Amniotic epithelial cell (primary cell): ENCODE data around the gene VWA5B1.
A peak's percentile ranks its signal among the peaks of the same experiment; 100 is the strongest.
"Not testable (repeated sequence)": the region's sequence is repeated elsewhere in the genome, so short reads cannot be mapped to it uniquely, and the experiment has no call there.

Source experiments
- DNase-seq: peaks from one replicate; pipeline ENCODE4 v3.0.0-alpha.2; 2010; ENCODE audit warnings: low read depth

VWA5B1 gene, protein sequence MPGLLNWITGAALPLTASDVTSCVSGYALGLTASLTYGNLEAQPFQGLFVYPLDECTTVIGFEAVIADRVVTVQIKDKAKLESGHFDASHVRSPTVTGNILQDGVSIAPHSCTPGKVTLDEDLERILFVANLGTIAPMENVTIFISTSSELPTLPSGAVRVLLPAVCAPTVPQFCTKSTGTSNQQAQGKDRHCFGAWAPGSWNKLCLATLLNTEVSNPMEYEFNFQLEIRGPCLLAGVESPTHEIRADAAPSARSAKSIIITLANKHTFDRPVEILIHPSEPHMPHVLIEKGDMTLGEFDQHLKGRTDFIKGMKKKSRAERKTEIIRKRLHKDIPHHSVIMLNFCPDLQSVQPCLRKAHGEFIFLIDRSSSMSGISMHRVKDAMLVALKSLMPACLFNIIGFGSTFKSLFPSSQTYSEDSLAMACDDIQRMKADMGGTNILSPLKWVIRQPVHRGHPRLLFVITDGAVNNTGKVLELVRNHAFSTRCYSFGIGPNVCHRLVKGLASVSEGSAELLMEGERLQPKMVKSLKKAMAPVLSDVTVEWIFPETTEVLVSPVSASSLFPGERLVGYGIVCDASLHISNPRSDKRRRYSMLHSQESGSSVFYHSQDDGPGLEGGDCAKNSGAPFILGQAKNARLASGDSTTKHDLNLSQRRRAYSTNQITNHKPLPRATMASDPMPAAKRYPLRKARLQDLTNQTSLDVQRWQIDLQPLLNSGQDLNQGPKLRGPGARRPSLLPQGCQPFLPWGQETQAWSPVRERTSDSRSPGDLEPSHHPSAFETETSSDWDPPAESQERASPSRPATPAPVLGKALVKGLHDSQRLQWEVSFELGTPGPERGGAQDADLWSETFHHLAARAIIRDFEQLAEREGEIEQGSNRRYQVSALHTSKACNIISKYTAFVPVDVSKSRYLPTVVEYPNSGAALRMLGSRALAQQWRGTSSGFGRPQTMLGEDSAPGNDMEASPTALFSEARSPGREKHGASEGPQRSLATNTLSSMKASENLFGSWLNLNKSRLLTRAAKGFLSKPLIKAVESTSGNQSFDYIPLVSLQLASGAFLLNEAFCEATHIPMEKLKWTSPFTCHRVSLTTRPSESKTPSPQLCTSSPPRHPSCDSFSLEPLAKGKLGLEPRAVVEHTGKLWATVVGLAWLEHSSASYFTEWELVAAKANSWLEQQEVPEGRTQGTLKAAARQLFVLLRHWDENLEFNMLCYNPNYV

DNA sequence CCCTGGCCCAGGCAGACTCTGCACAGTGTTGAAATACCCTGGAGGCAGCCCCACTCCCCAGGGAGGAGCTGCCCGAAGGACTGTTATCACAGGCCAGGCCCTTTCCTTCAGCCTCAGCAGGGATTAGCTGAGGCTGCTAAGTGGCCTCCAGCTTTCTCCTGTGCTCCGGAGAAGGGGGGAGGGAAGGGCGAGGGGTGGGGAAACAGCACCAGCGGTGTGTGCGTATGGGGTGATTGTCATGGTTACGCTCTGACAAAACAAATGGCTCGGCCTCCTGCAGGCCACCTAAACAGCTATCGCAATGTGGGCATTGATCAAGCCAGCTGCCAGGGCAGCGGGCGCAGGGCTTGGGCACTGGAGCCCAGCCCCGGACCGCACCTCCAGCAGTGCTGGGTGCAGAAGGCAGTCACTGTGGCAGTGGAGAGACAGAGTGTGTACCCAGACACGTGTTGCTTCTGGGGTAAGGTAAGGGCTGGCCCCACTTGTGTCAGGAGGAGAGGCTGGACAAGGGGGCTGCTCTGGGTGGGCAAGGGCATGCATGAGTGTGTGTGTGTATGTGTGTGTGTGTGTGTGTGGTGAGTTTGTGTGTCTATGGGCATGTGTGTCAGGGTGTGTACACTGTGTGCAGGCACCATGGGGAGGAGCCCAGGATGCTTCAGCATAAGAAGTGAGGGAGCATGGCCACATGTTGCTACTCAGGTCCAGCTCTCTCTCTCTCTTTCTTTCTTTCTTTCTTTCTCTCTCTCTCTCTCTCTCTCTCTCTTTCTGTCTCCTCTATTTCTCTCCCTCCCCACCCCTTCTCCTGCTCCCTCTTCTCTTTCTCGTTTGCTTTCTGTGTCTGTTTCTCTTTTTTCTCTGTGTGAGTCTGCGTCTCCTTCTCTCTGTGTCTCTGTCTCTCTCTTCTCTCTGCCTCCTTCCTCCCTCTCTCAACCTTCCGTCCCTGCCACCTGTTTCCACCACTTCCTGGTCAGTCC lies at the start of gene VWA5B1:
Gene VWA5B1, plus strand, starts transcription at position 252 of the 974 bp plus-strand sequence. CDS start 19,727 bp downstream, outside the sequence.
- DNase-seq = peak; percentile 36

DNA sequence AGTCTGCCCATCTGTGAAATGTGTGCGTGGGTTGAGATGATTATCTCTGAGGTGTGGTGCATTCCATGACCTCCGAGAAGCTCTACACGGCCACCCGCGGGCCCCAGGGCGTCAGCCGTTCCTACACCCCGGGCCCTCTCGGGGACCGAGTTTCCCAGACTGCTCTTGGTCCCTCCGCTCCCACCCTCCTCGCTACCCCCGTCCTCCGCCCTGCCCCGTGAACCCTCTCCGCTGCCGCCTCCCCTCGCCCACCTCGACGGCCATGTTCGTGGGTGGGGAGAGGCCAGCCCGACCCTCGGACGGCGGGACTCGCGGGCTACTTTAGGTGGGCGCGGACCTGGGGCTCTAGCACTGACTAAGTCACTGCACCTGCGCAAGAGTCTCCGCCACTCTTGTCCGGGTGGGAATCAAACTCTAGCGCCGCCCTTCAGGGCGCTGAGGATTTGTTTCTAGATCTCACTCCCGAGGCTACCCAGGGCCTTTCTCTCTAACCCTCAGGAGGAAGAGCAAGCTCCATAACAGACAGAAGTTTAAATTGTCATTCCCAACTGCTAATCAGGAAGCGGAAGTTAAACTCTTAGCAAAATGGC lies 47.7 kb upstream of the VWA5B1 start:
- no peak for DNase-seq

DNA sequence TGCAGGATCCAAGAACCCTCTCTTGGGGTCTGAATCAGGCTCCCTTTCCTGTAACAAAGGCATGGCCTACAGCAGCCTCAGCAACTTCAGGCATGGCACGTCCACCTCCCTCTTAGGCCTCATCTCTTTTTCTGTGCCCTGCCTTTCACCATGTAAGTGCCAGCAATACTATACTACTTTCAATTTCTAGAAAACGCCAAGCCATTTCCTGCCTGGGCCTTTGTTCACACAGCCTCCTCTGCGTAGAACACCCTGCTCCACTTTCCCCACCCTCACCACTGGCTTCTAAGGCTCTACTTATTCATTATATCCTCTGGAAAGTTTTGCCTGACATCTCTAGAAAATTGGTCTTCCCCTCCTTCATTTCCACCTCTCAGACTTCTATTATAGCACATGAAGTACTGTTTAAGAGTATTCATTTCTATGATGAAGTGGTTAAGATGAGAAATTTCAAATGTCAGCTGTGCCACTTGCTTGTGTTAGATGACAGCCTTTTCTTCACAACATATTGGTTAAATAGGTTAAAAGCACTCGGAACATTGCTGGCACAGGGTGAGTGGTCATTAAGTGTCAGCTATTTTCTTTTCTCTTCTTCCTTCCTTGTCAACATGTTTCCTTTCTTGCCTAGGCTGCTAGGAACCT lies 41.6 kb upstream of the VWA5B1 start:
- no peak for DNase-seq

DNA sequence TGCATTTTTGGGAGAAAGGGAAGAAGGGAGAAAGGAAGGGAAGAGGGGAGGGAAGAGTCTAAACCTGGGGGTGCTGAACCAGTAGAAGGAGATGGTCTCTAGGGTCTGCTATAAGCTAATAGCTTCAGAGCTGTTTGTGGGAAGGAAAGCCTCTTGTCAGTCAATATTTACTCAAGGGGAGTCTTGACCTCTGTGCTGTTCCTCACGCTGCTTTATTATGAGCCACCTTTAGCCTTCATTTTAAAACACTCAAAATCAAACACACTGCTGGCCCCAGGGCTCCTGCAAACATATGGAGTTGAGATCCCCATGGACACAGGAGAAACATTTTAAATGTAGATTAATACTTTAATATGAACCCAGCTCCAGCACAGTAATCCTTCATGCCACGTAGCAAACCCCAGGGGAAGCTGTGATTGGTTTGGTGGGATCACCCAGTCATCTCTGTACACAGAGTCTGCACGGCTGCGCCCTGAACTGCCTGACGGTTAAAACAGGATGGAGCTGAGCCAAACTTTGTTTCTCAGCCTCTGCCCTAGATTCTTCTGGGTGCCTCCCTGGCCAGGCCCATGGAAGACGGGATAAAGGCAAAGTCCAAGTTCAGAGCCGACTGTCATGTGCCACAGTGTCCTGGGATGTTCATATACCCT lies 40.2 kb upstream of the VWA5B1 start:
- peak; percentile 52 for DNase-seq

DNA sequence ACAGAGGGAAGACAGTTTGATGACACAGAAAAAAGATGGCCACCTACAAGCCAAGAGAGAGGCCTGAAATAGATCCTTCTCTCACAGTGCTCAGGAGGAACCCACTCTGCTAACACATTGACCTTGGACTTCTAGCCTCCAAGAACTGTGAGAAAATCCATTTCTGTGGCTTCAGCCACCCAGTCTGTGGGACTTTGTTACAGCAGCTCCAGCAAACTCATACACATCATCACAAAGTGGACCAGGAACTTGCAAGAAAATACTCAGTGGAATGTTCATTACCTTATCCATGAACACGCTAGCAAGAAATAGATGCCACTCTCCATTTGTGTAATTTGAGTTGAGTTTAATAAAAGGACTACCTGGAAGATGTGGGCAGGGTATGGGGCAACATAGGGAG lies 38.1 kb upstream of the VWA5B1 start:
- no peak for DNase-seq

DNA sequence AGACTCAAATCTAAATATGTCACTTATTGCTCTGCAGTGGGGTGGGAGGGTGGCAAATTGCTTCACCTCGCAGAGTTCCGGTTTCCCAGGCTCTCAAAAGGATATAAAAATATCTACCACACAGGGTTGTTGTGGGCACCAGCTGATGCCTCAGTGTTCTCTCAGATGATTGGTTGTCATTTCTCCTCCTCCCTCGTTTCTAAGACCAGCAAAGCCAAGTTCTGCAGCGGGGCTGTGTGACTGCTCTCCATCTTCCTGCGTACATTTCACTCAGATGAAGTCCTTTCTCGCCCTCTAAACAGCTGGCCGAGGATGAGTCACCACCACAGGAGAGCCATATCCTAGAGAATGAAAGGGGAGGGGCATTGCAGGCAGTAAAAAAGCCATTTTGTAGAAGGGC lies 35.0 kb upstream of the VWA5B1 start:
- peak; percentile 77 for DNase-seq

DNA sequence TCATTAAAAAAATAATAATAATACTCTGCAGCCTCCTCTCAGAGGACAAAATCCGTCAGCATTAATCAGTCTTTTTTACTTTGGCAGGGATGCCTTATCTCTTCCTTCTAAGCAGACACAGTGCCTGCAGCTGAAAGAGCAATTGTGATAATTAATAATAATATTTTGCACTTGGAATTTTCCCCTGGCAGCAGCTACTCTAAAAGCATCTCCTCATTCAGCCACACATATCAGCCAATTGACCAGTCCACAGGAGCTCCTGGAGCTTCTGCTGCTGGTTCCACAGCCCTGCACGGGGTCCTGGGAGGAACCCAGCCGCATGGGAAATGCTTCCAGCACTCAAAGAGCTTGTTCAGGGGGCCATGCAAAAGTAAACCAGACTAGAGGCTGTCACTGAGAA lies 31.0 kb upstream of the VWA5B1 start:
- no peak for DNase-seq

DNA sequence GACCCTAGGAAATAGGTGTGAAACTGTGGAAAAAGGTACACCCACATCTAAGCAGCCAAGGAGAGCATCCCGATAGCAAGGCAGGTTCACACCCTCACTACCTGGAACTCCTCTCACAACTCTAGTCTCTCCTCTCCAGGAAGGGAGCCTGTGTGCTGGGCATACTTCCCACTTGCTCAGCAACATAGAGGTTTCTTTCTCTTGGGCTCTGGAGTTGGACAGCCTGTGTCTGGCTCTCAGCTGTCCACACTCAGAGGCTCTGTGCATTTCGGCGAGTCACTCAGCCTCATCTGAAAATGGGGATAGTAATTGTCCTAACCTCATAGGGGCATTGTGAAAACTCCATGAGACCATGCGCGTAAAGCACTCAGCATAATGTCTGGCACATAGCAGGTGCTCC lies 29.6 kb upstream of the VWA5B1 start:
- no peak for DNase-seq

DNA sequence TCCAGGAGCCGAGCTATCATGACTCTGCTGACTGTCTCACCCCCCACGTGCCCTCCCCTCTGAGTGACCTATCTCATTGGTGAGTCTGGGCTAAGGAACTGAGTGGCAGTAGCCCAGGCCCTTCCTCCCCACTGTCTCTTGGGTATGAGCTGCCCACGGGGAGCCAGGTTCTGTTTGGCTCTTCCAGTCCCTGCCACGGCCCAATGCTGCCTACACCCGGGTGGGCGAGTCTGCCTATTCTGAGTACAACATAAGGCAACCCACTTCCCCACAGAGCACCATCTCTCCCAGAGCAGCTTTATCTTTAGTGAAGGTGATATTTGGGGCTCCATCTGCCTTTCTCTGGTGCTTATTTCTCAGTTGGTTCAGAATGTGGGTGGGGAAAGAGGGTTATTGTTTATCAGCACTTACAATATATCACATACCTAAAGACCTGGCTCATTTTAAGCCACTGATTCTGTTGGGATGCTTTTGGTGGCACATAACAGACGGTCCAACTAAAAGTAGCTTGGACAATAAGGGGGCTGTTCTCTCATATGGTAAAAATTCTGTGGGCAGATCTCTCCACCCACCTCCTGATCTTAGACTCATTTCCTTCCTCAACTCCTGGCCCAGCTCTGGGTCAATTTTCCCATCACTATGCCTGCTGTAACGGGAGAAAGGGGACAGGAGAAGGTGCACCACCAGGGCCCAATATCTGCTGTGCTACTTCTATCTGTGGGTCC lies 27.7 kb upstream of the VWA5B1 start:
- no peak for DNase-seq

DNA sequence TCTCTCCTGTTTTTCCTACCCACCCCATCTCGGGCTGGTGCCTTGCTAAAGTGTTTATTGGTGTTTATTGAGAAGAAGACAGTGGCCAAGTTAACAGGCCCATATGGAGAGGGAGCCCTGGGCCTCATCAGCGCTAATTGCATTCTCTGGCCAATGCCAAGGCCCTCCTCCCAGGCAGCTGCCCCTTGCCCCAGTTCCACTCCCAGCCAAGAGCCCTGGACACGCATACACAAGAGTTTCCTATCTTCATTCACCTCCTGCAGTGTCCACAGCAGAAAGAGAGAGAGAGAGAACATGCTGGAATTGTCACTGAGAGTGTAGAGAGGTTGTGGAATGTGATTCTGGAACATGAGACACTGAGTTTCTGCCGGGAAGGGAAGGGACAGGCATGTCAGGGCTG lies 25.4 kb upstream of the VWA5B1 start:
- no peak for DNase-seq

DNA sequence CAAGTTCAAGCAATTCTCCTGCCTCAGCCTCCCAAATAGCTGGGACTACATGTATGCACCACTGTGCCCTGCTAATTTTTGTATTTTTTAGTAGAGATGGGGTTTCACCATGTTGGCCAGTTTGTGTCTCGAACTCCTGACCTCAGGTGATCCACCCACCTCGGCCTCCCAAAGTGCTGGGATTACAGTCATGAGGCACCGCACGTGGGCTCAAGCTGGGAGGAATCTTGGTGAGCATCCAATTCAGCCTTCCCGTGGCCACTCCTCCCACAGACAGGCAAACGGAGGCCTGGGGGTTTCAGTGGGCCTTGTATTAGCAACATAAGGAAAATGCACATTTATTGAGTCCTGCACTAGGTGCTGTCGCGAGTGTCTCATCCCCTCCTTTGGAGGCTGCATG lies 24.5 kb upstream of the VWA5B1 start:
- DNase-seq = peak; percentile 25

DNA sequence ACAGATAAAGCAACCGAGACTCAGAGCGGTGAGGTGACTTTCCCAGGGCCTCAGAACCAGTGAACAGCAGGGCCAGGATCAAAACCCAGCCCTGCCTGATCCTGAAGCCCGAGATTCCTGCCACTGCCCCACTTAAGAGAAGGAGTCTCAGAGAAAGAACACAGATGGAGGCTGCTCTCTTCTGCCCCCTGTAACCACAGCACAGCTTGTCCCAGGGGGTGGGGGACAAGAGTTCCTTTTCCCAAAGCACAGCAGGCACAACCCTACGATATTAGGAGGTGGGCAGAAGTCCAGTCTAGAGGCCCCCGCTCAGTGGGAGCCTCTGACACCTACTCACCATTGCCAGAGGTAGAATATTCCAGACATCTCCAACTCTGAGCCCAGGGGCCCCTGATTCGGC lies 24.0 kb upstream of the VWA5B1 start:
- no peak for DNase-seq

DNA sequence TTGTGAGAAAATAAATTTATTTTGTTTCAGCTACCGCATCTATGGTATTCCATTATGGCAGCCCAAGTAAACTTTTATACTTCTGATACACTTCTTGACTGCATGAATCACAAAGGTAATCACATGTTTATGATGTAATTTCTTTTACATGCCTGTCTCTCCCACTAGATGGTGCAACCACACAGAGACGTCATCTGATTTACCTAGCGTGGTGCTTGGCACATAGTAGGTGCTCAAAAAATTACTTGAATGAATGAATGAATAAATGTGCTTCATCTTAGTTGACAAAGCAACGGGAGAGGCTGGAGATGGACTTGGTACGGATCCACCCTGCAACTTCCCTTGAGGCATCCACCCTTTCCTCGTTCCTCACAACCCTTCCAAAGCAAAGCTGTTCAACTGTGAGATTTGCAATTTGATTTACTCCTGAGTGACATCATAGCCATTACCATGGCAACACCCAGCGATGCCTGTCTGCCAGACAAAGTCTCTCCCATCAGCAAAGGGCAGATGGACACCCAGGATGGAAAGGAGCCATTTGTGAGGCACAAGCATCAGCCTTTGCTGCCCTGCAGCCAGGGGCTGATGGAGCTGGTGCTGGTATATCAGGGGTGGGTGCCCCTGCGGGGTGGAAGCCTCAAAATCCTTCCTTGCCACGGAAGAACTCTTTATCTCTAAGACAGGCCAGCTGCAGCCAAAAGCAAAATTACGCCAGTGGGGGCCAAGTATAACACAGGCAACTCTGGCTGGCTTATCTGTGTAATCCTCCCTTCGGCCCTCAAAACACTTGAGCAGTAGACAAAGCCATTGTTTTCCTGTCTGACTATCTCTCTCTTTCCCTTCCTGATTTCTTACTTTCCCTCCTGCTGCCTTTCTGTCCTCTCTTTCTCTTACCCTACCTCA lies 18.9 kb upstream of the VWA5B1 start:
- DNase-seq = peak; percentile 27

DNA sequence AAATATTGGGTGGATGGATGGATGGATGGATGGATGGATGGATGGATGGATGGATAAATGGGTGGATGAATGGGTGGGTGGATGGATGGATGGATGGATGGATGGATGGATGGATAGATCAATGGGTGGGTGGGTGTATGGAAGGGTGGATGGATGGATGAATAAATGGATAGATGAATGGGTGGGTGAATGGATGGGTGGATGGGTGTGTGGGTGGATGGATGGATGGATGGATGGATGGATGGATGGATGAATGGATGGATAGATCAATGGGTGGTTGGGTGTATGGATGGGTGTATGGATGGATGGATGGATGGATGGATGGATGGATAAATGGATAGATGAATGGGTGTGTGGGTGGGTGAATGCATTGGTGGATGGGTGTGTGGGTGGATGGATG lies 17.0 kb upstream of the VWA5B1 start:
- not testable (repeated sequence) for DNase-seq

DNA sequence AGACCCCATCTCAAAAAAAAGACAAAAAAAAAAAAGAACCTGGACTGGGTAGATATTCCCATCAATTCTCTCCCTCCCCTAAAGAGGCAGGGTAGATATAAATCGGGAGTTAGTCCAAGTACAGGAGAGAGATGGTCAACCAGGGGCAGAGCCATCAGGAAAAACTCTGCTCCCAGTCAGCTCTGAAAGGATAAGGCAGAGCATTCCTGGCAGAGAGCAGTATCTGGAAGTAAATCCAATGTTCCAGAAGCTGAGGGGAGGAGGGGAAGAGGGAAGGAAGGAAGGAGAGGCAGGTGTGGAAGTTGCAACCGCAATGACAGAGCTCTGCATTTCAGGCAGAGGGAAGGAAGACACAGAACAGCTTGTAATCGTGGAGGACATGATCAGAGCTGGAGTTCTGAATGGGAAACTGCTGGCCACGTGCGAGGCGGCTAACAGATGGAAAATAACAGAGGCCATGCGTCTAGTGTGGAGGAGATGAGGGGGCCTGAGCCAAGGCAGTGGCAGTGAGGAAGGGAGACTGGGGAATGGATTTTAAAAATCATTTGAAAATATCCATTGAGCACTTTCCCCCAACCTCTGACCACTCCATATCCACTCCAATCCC lies 15.3 kb upstream of the VWA5B1 start:
- no peak for DNase-seq

DNA sequence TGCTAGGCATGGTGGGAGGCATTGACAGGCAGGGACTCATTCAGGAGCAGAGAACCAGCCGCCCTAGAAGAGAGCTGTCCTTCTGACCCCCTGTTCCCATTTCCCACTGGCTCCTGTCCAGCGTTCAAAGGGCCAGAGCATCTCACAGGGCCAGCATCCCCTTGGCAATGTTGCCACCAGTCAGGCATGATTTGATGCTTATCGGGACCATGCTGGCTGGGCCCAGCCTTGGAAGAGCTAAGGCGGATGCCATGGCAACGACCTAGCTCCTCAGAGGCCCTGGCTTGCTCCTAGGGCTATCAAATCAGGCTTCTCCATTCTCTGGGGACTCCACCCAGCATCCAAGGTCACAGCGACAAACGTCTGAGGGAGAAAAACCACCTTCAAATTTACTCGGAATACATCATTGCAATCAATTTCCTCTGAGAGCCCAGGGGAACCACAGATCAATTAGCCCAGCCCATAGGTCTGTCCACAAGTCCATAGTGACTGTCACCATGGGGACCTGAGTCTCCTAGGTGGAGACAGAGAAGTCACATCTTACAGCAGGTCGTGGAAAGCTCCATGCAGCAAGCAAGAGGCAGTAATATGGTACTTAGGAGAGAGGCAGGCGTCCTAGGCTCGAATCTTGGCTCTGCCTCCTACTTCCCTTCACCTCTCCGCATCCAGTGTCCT lies 14.1 kb upstream of the VWA5B1 start:
- no peak for DNase-seq

DNA sequence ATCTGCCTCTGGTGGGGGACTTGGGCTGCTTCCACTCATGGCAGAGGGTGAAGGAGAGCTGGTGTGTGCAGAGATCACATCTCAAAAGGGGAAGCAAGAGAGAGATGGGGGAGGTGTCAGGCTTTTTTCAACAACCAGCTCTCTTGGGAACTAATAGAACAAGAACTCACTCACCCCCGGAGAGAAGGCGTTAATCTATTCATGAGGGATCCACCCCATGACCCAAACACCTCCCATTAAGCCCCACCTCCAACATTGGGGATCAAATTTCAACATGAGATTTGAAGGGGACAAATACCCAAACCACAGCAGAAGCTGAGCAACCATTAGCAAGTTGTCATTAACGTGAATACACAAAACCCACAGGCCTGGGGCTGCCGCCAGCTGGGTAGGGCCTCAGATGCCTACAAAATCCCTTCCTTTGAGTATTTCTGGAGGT lies 12.0 kb upstream of the VWA5B1 start:
- no peak for DNase-seq
